Activated naive CD4-positive, alpha-beta T cell treated with anti-CD3 and anti-CD28 coated beads, Interleukin-2, amount 50 U/mL, for 16 hours (primary cell): ENCODE data around the gene EHD1.

Experiments
- DNase-seq: peaks from one replicate; pipeline ENCODE4 v3.0.0-alpha.2; 2020

EHD1 gene

DNA sequence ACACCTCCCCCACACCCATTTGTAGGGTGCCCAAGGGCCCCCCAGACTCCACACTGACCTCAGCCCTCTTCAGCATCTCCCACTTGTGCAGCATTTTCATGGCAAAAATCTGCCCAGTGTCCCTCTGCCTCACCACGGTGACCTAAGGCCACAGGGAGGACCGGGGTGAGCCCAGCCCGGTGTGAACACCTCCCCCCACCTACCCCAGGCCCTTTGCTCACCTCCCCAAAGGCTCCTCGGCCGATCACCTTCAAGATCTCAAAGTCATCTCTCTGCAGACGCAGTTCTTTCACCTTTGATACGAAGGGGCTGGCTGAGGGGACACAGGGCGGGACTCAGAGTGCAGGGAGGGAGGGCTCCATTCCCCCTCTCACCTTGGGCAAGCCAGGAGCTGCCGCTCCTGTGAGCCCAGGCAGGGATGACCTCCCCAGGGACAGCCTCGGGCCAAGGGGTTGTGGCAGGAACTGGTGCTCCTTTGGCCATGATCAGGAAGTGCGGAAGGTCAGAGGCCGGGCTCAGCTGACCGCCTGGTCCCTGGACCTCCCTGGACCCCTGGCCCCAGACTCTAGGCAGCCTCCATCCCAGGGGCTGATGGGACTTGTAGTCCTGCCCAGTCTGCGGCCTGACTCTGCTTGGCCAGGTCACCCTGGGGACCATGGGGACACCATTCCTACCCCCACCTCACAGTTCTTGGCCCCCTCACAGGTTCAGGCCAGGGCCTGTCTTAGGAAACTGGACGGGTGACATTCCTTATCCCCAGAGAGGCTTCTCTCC is 36.6 kb downstream of the EHD1 start:
- no peak for DNase-seq

DNA sequence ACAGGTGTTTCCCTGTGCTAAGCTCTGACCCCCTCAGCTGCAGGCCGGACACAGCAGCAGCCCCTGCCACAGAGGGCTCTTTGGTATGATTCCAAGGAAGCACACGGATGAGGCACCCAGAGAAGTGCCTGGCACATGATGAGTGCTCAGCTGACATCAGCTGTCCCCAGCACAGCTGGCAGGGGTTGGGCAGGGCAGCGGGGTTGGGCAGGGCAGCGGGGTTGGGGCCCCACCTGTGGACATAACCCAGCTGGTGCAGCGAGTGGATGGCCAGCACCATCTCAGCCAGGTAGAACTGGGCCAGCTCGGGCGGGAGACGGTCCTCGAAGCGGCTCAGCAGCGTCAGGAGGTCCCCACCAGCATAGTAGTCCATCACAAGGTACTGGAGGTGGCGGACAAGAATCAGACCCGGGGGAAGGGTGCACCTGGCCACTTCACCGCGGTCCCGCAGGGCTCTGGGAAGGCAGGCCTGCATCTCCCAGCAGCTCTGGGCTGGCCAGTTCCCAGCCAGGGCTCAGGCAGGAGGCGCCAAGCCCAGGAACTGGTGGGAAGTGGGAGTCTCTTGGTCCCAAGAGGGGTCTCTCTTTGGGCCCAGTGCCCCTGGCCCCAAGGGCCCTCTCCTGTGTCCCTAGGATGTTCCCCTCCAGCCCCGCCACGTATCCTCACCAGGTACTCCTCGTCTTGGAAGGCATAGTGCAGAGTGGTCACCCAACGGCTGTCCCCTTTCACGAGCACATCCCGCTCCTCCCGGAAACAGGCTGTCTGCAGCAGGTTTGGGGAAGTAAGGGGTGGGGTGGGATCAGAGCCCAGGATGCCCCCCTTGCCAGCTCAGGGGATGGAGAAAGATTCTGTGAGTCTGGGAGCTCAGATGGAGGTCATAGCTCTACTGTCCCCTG is 38.3 kb downstream of the EHD1 start:
- no peak for DNase-seq

DNA sequence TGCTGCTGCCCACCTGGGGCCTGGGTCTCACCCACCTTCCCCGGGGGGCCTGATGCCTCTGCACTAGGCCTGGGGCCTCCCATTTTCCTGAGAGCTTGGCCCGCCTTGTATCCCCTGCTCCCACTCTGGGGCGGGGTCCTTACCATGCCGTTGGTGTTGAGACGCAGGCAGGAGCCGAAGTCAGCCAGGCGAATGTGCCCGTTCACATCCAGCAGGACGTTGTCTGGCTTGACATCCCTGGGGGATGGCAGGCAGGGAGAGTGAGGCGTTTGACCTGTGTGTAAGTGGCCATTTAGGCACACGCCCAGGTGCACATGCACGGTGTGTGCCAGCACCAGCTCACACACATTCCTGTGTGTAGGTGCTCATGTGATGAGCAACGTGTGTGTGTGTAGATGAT is 39.1 kb downstream of the EHD1 start:
- DNase-seq: no peak

GRCh38 chr11:64838600-64839334 is 39.7 kb downstream of the EHD1 start:
- no peak for DNase-seq

DNA sequence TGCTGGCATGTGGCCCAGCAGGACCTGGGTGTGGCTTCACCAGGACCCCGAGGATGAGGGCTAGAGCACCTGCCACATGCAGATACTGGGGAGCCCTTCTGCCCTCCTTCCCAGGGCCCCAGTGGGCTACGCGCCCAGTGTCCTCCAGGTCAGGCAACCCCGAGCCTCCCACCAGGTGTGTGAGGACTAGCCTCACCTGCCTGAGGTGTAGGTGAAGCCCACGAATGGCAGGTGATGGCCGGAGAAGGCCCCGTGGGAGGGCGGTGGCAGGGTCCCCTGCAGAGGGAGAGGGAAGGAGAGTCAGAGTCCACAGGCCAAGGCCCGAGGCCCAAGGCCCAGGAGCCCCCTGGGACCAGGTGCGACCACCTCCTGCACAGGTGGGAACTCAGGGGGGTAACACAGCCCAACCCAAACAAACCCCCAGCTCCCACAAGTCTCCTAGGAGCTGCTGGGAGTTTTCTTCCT is 40.5 kb downstream of the EHD1 start:
- no peak for DNase-seq

GRCh38 chr11:64836448-64837072 is 41.9 kb downstream of the EHD1 start:
- no peak for DNase-seq

DNA sequence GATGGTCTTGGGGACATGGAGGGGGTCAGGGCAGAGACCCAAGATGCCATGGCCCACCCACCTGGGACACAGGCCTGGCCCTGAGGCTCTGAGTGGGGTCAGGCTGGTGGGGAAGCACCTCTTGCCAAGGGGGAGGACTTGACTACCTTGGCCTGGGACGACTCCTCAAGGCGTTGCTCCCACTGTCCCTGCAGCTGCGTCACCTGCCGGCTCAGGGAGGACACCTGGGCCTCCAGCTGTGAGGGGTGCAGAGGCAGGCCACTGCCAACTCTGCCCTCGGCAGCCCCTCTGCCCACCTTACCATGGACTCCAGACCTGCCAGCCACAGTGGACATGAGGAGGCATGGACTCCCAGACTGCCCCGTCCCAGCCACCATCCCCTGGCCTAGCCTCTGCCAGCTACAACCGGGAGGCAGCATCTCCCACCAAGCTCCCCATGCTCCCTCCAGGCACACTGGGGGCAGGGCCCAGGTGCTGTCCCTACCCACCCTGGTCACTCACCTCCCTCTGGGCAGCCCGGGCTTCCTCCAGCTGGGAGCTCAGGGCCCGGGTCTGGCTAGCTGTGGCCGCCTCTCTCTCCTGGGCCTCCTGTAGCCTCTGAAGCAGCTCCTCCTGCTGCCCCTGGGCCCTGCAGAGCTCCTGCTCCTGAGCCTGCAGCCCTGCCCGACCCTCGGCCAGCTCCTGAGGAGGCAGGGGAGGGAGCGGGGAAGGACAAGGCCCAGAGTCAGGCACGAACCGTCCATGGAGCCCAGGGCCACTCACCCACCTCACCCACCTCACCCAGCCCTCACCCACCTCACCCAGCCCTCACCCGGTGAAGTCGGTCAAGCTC is 42.6 kb downstream of the EHD1 start:
- no peak for DNase-seq

- no peak for DNase-seq
Measured at GRCh38 chr11:64834723-64835615, 43.5 kb downstream of the EHD1 start.

- no peak for DNase-seq
Measured at GRCh38 chr11:64834031-64834722, 44.2 kb downstream of the EHD1 start.

GRCh38 chr11:64833509-64833908 is 44.9 kb downstream of the EHD1 start:
- DNase-seq: no peak

- no peak for DNase-seq
Measured at GRCh38 chr11:64833198-64833502, 45.3 kb downstream of the EHD1 start.

DNA sequence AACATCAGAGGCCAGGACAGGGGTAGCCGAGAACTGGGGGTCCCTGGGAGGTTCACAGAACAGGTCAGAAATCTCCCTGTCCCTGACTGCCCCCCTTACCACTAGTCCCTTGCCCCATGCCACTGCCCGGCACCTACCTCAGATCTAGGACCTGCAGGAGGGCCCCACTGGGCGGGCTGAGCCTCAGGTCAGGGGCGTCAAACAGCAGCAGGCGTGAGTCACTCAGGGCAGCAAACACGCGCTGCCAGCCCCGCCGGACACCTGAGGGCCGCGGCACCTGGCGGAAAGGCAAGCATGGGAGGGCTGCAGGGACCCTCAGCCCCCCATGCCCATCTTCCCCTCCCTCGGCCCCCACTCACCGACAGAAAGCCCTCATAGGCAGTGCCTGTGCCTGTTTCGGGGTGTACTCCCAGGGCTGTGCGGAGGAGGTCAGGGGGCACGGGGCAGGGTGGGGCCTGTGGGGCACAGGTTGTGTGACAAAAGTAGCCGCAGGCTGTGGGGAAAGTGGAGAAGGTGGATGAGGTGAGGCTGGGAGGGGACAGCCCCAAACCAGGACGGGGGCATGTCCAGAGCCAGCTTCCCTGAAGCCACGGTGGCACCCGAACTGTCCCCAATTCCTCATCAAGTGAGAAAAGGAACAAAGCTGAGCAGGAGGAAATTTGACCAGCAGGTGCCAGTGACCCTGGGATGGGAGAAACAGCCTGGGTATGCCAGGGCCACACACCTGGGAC is 45.8 kb downstream of the EHD1 start:
- DNase-seq: no peak

GRCh38 chr11:64831411-64831891 is 47.0 kb downstream of the EHD1 start:
- no peak for DNase-seq

GRCh38 chr11:64829536-64830251 is 48.7 kb downstream of the EHD1 start:
- no peak for DNase-seq

- no peak for DNase-seq
Measured at GRCh38 chr11:64827451-64827839, 51.0 kb downstream of the EHD1 start.

- no peak for DNase-seq
Measured at GRCh38 chr11:64826578-64827450, 51.6 kb downstream of the EHD1 start.

DNA sequence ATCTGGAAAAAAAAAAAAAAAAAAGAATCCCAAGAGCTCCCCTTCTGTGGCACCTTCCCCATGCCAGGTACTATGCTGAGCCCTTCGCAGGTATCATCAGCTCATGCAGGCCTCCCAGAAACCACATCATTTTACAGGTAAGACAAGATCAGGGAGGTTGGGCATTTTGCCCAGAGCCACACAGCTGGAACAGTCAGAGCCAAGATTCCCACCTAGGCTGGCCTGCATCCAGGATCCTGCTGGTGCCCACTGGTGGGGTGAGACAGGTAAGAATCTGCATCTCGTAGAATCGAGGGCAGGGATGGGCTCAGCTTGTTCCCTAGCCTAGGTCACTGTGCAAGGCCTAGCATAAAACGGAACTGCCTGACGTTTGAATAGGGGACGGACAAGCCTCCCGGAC is 52.4 kb downstream of the EHD1 start:
- no peak for DNase-seq
